ENCODE data around the gene RECQL5. TPM values are rescaled to one million over a fixed set of nuclear protein-coding genes. Genes with fewer than 3 reads are reported as not detected.

The RECQL5 gene
- total RNA-seq, 4 donors from 2014 or later, result 5.3 to 17.5 (median 7.4) TPM

GRCh38 chr17:75664099-75664549, 2.8 kb downstream of the RECQL5 start:
- no peak for TF ChIP-seq POLR2A (IDR thresholded peaks at IDR 0.05)
- TF ChIP-seq, protein P1, sequence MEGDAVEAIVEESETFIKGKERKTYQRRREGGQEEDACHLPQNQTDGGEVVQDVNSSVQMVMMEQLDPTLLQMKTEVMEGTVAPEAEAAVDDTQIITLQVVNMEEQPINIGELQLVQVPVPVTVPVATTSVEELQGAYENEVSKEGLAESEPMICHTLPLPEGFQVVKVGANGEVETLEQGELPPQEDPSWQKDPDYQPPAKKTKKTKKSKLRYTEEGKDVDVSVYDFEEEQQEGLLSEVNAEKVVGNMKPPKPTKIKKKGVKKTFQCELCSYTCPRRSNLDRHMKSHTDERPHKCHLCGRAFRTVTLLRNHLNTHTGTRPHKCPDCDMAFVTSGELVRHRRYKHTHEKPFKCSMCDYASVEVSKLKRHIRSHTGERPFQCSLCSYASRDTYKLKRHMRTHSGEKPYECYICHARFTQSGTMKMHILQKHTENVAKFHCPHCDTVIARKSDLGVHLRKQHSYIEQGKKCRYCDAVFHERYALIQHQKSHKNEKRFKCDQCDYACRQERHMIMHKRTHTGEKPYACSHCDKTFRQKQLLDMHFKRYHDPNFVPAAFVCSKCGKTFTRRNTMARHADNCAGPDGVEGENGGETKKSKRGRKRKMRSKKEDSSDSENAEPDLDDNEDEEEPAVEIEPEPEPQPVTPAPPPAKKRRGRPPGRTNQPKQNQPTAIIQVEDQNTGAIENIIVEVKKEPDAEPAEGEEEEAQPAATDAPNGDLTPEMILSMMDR (IDR thresholded peaks at IDR 0.05 in 4 of 5, conservative IDR thresholded peaks at IDR 0.05 in 1 of 5), result no peak
- intact Hi-C loops (cut with DNase I; ENCODE audit: low total_unique reads), result no loop called here
- H3K9me3 ChIP-seq, result no peaks in the 10 kb centered on the region
- DNase-seq, result no peak
- peaks cover 0 to 41% of the 10 kb centered on the region in 2 donors for H3K36me3 ChIP-seq
- peaks cover 20 to 21% of the 10 kb centered on the region in 2 donors for H3K4me1 ChIP-seq
- H3K27ac ChIP-seq, result no peak overlapping the region
- in situ Hi-C loops (cut with MboI; ENCODE audit: low sequenced_read_pairs in 4 of 4), result no loop called here
- H3K4me3 ChIP-seq, result no peak overlapping the region
- no peak for ATAC-seq
- H3K27me3 ChIP-seq, result no peaks in the 10 kb centered on the region

DNA sequence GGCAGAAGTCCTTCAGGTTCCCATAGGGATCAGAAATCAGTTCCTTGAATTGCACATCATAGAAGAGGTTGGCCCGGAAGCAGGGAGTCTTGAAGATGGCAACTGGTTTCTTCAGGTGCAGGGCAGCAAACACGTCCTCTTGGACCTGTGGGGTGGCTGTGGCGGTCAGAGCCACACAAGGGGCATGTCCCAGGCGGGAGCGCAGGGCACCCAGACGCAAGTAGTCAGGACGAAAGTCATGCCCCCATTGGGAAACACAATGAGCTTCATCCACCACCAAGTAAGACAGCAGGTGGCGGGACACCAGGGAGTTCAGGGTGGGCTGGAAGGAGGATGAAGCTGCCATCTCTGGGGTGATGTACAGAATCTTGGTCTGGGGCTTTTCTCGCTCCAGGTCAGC, 4.4 kb downstream of the RECQL5 start:
- Histone ChIP-seq H3K36me3 (peaks cover 0 to 42% of the 10 kb centered on the region in 2 donors), H3K27ac (no peak overlapping the region), H3K9me3 (no peaks in the 10 kb centered on the region), H3K4me1 (peaks cover 9 to 11% of the 10 kb centered on the region in 2 donors), H3K27me3 (no peaks in the 10 kb centered on the region), H3K4me3 (no peak overlapping the region)
- TF ChIP-seq, protein P1 (IDR thresholded peaks at IDR 0.05 in 4 of 5, conservative IDR thresholded peaks at IDR 0.05 in 1 of 5), result no peak
- no peak for TF ChIP-seq POLR2A (IDR thresholded peaks at IDR 0.05)
- DNase-seq, result no peak
- ATAC-seq, result no peak
- in situ Hi-C loops (cut with MboI; ENCODE audit: low sequenced_read_pairs in 4 of 4), result no loop called here
- intact Hi-C loops (cut with DNase I; ENCODE audit: low total_unique reads), result no loop called here

- no peak for DNase-seq
- no peak for ATAC-seq
Measured at GRCh38 chr17:75661531-75661930, 5.4 kb downstream of the RECQL5 start.

GRCh38 chr17:75658237-75658636, 8.7 kb downstream of the RECQL5 start:
- no peaks in the 10 kb centered on the region for H3K9me3 ChIP-seq
- TF ChIP-seq, protein P1 (IDR thresholded peaks at IDR 0.05 in 4 of 5, conservative IDR thresholded peaks at IDR 0.05 in 1 of 5), result no peak
- TF ChIP-seq POLR2A (IDR thresholded peaks at IDR 0.05), result no peak
- intact Hi-C loops (cut with DNase I; ENCODE audit: low total_unique reads), result no loop called here
- in situ Hi-C loops (cut with MboI; ENCODE audit: low sequenced_read_pairs in 4 of 4), result no loop called here
- H3K4me1 ChIP-seq, result no peaks in the 10 kb centered on the region
- ATAC-seq (no peak), DNase-seq (no peak)
- no peaks in the 10 kb centered on the region for H3K27me3 ChIP-seq
- H3K36me3 ChIP-seq, result peaks cover 0 to 62% of the 10 kb centered on the region in 2 donors
- H3K27ac ChIP-seq, result no peak overlapping the region
- no peak overlapping the region for H3K4me3 ChIP-seq

More at GRCh38 chr17:75661531-75661930, 5.4 kb downstream of the RECQL5 start:
- Histone ChIP-seq H3K4me1 (peaks cover 9 to 10% of the 10 kb centered on the region in 2 donors), H3K27ac (no peak overlapping the region), H3K4me3 (no peak overlapping the region), H3K36me3 (peaks cover 0 to 50% of the 10 kb centered on the region in 2 donors), H3K9me3 (no peaks in the 10 kb centered on the region), H3K27me3 (no peaks in the 10 kb centered on the region)
- in situ Hi-C loops (cut with MboI; ENCODE audit: low sequenced_read_pairs in 4 of 4) (no loop called here), intact Hi-C loops (cut with DNase I; ENCODE audit: low total_unique reads) (no loop called here)
- no peak for TF ChIP-seq POLR2A (IDR thresholded peaks at IDR 0.05)
- TF ChIP-seq, protein P1 (IDR thresholded peaks at IDR 0.05 in 4 of 5, conservative IDR thresholded peaks at IDR 0.05 in 1 of 5), result no peak

- Histone ChIP-seq H3K36me3 (peaks cover 0 to 60% of the 10 kb centered on the region in 2 donors), H3K4me1 (no peaks in the 10 kb centered on the region), H3K4me3 (no peak overlapping the region), H3K27ac (no peak overlapping the region), H3K9me3 (no peaks in the 10 kb centered on the region), H3K27me3 (no peaks in the 10 kb centered on the region)
- DNase-seq (no peak), ATAC-seq (peak in 1 of 2 donors; percentile 66)
- TF ChIP-seq POLR2A (IDR thresholded peaks at IDR 0.05), result no peak
- TF ChIP-seq, protein P1 (IDR thresholded peaks at IDR 0.05 in 4 of 5, conservative IDR thresholded peaks at IDR 0.05 in 1 of 5), result no peak
- intact Hi-C loops (cut with DNase I; ENCODE audit: low total_unique reads) (no loop called here), in situ Hi-C loops (cut with MboI; ENCODE audit: low sequenced_read_pairs in 4 of 4) (no loop called here)
Measured at GRCh38 chr17:75654176-75654575, 12.8 kb downstream of the RECQL5 start.
